H1 (cell line): ENCODE results near the gene ACSL6. TPM values are rescaled to one million over a fixed set of nuclear protein-coding genes. Genes with fewer than 3 reads are reported as not detected.

ENCODE experiments used
- CTCF ChIA-PET: fragments of 300-600 bp; sonication (Branson Sonifier 250); formaldehyde crosslinking; loops from one replicate; lab custom pipeline; 2021; ENCODE audit not compliant: partially characterized antibody; lab: Charles Lee
- POLR2A ChIA-PET: fragments of 300-600 bp; sonication (Branson Sonifier 250); formaldehyde crosslinking; loops from one replicate; lab custom pipeline; 2021; ENCODE audit warnings: inconsistent platforms; ENCODE audit not compliant: partially characterized antibody; lab: Charles Lee
- DNase-seq, 2 experiments: peaks; one replicate each; pipeline versions ENCODE4 v3.0.0 to v3.0.0-alpha.2; 2010 to 2022; ENCODE audit warnings: low spot score in 2 of 2, low read depth in 1 of 2, mixed read lengths in 1 of 2
- FAIRE-seq: peaks from 2 replicates; lab custom pipeline; 2011; peaks lifted over from hg19 to GRCh38; lab: Jason Lieb, UNC
- H2AFZ ChIP-seq: 2 replicates; pipeline ENCODE4 v1.8.1; 2012; ENCODE audit warnings: low read length, inconsistent platforms
- H2AK5ac ChIP-seq: 2 replicates; pipeline ENCODE4 v1.6.1; 2013; ENCODE audit warnings: low read depth, low read length
- H2BK120ac ChIP-seq: replicated peaks from 2 replicates; pipeline ENCODE3; 2013; ENCODE audit warnings: low read depth, low read length, inconsistent platforms
- H2BK12ac ChIP-seq: 2 replicates; pipeline ENCODE4 v1.6.1; 2013; ENCODE audit warnings: low read depth, low read length
- H2BK15ac ChIP-seq: 2 replicates; pipeline ENCODE4 v1.6.1; 2013; ENCODE audit warnings: low read length
- H2BK20ac ChIP-seq: 2 replicates; pipeline ENCODE4 v1.6.1; 2013; ENCODE audit warnings: low read length
- H2BK5ac ChIP-seq: 2 replicates; pipeline ENCODE4 v1.6.1; 2013; ENCODE audit warnings: low read depth, low read length
- H3K14ac ChIP-seq: 2 replicates; pipeline ENCODE4 v1.6.1; 2013; ENCODE audit warnings: inconsistent platforms; ENCODE audit not compliant: insufficient read length
- H3K18ac ChIP-seq: 2 replicates; pipeline ENCODE4 v1.6.1; 2013; ENCODE audit warnings: low read length; ENCODE audit errors: extremely low read depth
- H3K23ac ChIP-seq: 2 replicates; pipeline ENCODE4 v1.6.1; 2013; ENCODE audit warnings: inconsistent platforms; ENCODE audit not compliant: insufficient read length
- H3K23me2 ChIP-seq: 2 replicates; pipeline ENCODE4 v1.6.1; 2013; ENCODE audit warnings: low read depth, low read length
- H3K27ac ChIP-seq: 2 replicates; pipeline ENCODE4 v1.6.1; 2011; ENCODE audit warnings: low read depth, low read length, inconsistent platforms
- H3K27me3 ChIP-seq, 4 experiments: replicated peaks in 1 of 4; 1 replicate in 1 of 4; 2 replicates in 3 of 4; pipeline versions ENCODE4 v1.6.1 to v1.8.1; 2011 to 2013; ENCODE audit warnings: low read length in 3 of 4, mild to moderate bottlenecking in 3 of 4, inconsistent platforms in 2 of 4, mixed read lengths in 2 of 4, moderate library complexity in 1 of 4; ENCODE audit not compliant: control insufficient read depth in 3 of 4, insufficient read depth in 3 of 4; ENCODE audit errors: extremely low read depth in 1 of 4
- H3K36me3 ChIP-seq, 4 experiments: 2 replicates each; pipeline versions ENCODE4 v1.6.1 to v1.8.1; 2011 to 2013; ENCODE audit warnings: mild to moderate bottlenecking in 4 of 4, low read length in 3 of 4, moderate library complexity in 2 of 4, control low read depth in 1 of 4, inconsistent platforms in 1 of 4; ENCODE audit not compliant: insufficient read depth in 4 of 4, control insufficient read depth in 2 of 4
- H3K4ac ChIP-seq: replicated peaks from 2 replicates; pipeline ENCODE3; 2013; ENCODE audit warnings: low read length, low read depth, mixed read lengths, inconsistent platforms; ENCODE audit not compliant: insufficient read length
- H3K4me1 ChIP-seq, 4 experiments: replicated peaks in 1 of 4; 1 replicate in 1 of 4; 2 replicates in 3 of 4; pipeline versions ENCODE4 v1.6.1 to v1.8.1; 2011 to 2013; ENCODE audit warnings: low read length in 3 of 4, inconsistent platforms in 2 of 4, mixed read lengths in 1 of 4; ENCODE audit not compliant: insufficient read depth in 4 of 4, control insufficient read depth in 3 of 4
- H3K4me2 ChIP-seq, 2 experiments: 2 replicates each; pipeline versions ENCODE4 v1.6.1 to v1.8.1; 2011 to 2013; ENCODE audit warnings: low read depth in 2 of 2, low read length in 2 of 2, control low read depth in 1 of 2, inconsistent platforms in 1 of 2, mild to moderate bottlenecking in 1 of 2; ENCODE audit not compliant: insufficient read depth in 1 of 2
- H3K4me3 ChIP-seq, 4 experiments: fragments of 200-600, 300-600 bp in 1 of 4; sonication (generic), shearing (Covaris generic), sonication (Bioruptor Twin) in 1 of 4; 2 replicates each; pipeline versions ENCODE4 v1.5.1 to v1.8.1; 2011 to 2016; ENCODE audit warnings: low read length in 4 of 4, low read depth in 3 of 4, control low read depth in 2 of 4, inconsistent platforms in 2 of 4, mild to moderate bottlenecking in 2 of 4, mixed read lengths in 1 of 4, moderate library complexity in 1 of 4; ENCODE audit not compliant: insufficient read depth in 2 of 4; ENCODE audit errors: extremely low read depth in 1 of 4
- H3K56ac ChIP-seq: replicated peaks from 2 replicates; pipeline ENCODE3; 2013; ENCODE audit warnings: low read depth, mild to moderate bottlenecking, mixed read lengths, low read length, inconsistent platforms; ENCODE audit not compliant: insufficient read length
- H3K79me1 ChIP-seq: 2 replicates; pipeline ENCODE4 v1.6.1; 2013; ENCODE audit warnings: low read depth, low read length, control low read depth
- H3K79me2 ChIP-seq, 2 experiments: 2 replicates each; pipeline versions ENCODE4 v1.6.1 to v1.8.1; 2012 to 2013; ENCODE audit warnings: low read length in 2 of 2, mild to moderate bottlenecking in 2 of 2, inconsistent platforms in 1 of 2; ENCODE audit not compliant: insufficient read depth in 2 of 2, control insufficient read depth in 1 of 2
- H3K9ac ChIP-seq, 4 experiments: replicated peaks in 1 of 4; 1 replicate in 1 of 4; 2 replicates in 3 of 4; pipeline versions ENCODE4 v1.6.1 to v1.8.1; 2011 to 2013; ENCODE audit warnings: low read depth in 3 of 4, low read length in 3 of 4, control low read depth in 2 of 4, mild to moderate bottlenecking in 2 of 4, moderate library complexity in 2 of 4, inconsistent platforms in 1 of 4; ENCODE audit errors: extremely low read depth in 1 of 4
- H3K9me3 ChIP-seq, 2 experiments: 2 replicates each; pipeline versions ENCODE4 v1.6.1 to v1.8.1; 2012 to 2013; ENCODE audit warnings: mild to moderate bottlenecking in 2 of 2, moderate library complexity in 2 of 2, control low read depth in 1 of 2, inconsistent platforms in 1 of 2, low read depth in 1 of 2, low read length in 1 of 2, mixed read lengths in 1 of 2; ENCODE audit not compliant: insufficient read depth in 2 of 2
- H4K20me1 ChIP-seq, 2 experiments: replicated peaks in 1 of 2; 2 replicates each; pipeline versions ENCODE3 to v1.8.1; 2011 to 2013; ENCODE audit warnings: inconsistent platforms in 2 of 2, low read length in 2 of 2, mild to moderate bottlenecking in 1 of 2; ENCODE audit not compliant: insufficient read depth in 2 of 2, control insufficient read depth in 1 of 2
- H4K5ac ChIP-seq: 2 replicates; pipeline ENCODE4 v1.6.1; 2013; ENCODE audit warnings: low read length, low read depth, mixed read lengths, inconsistent platforms; ENCODE audit not compliant: insufficient read length
- H4K8ac ChIP-seq: 2 replicates; pipeline ENCODE4 v1.8.0; 2013; ENCODE audit warnings: mild to moderate bottlenecking, moderate library complexity, low read length, inconsistent platforms; ENCODE audit not compliant: insufficient read depth; ENCODE audit errors: extremely low read depth
- H4K91ac ChIP-seq: replicated peaks from 2 replicates; pipeline ENCODE3; 2013; ENCODE audit warnings: low read length, mixed read lengths, inconsistent platforms; ENCODE audit not compliant: insufficient read length
- BACH1 ChIP-seq: IDR thresholded peaks from 2 replicates; pipeline ENCODE4 v1.6.1; 2012; ENCODE audit warnings: low read length, improper control_type of control experiment
- CBX8 ChIP-seq: fragments of 300-800, 300-1000 bp; sonication (generic); IDR thresholded peaks from 2 replicates; pipeline ENCODE4 v1.7.1; 2016; ENCODE audit warnings: low read depth, low read length, borderline replicate concordance
- EP300 ChIP-seq, 2 experiments: IDR thresholded peaks; 1 replicate in 1 of 2; 2 replicates in 1 of 2; pipeline ENCODE4 v1.6.1; 2011 to 2012; ENCODE audit warnings: low read depth in 2 of 2, low read length in 2 of 2, mild to moderate bottlenecking in 2 of 2, borderline replicate concordance in 1 of 2, inconsistent platforms in 1 of 2, moderate library complexity in 1 of 2
- WGBS, 2 experiments: shearing (Covaris generic) in 1 of 2; methylation state at CpG; one replicate each; pipeline versions ENCODE4 v1.1.6 to v1.1.7; 2013 to 2015; ENCODE audit warnings: low lambda C conversion rate in 2 of 2, mixed read lengths in 2 of 2, inconsistent platforms in 1 of 2, low coverage in 1 of 2, missing lambda C conversion rate in 1 of 2; ENCODE audit not compliant: insufficient replicate concordance in 2 of 2, insufficient coverage in 1 of 2, insufficient read length in 1 of 2; ENCODE audit errors: extremely low coverage in 1 of 2, missing lambda C conversion rate in 1 of 2; 5-methylcytosine and 5-hydroxymethylcytosine counted together
- polyA plus RNA-seq, 7 experiments: library from polyadenylated mRNA; depleted of rRNA in 3 of 7; stranded (reverse) in 5 of 7; unstranded in 2 of 7; fragments of >200 nt in 5 of 7; fragments of 200-250 nt in 2 of 7; gene quantifications; 1 replicate in 5 of 7; 2 replicates in 1 of 7; 4 replicates in 1 of 7; pipeline versions ENCODE4 v1.2.1 to v1.2.3, GENCODE V29; 2011 to 2013; ENCODE audit warnings: missing spikeins in 2 of 7, mixed read lengths in 2 of 7
- total RNA-seq: library from RNA; stranded (reverse); fragmentation: NEBNext Ultra II Directional; extraction: Animal tissue kit (Norgen Biotek cat#: 25700); gene quantifications from 2 replicates; pipeline ENCODE4 v1.2.1, GENCODE V29; 2021

Gene ACSL6
- total and polyA plus RNA-seq, 2 of the 8 experiments (the other 6 are each of a cell fraction or from before 2014, with no cell fraction given) = 2.3 to 2.4 TPM

DNA sequence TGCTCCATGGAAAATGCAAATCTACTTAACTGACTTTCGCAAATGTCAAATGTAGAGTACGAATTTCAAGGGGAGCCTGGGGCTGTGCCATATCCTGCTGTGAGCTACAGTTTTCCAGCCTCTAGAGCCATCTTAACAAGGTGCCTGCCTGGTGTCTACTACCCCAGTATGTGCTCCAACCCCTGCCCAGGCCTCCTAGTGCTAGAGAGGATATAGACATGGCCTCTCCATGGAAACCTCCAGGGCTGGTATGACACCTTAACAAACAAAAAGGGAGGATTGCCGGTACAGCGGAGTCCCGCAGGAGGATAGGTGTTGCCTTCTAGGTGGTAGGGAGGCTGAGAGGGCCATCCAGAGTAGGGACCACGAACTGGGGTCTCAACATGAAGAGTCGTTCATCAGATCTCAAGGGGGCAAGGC, 35.4 kb upstream of the ACSL6 start:
- Histone ChIP-seq H3K9me3 (no peaks in the 10 kb centered on the region), H4K91ac (no peak overlapping the region), H2BK5ac (no peak overlapping the region), H4K8ac (no peak overlapping the region), H3K14ac (no peak overlapping the region), H2BK12ac (no peak overlapping the region), H2BK120ac (no peak overlapping the region), H2AK5ac (no peak overlapping the region), H3K9ac (no peak overlapping the region), H3K27me3 (no peaks in the 10 kb centered on the region), H2BK15ac (no peak overlapping the region), H3K36me3 (no peaks in the 10 kb centered on the region), H3K23me2 (no peaks in the 10 kb centered on the region), H2BK20ac (no peak overlapping the region), H4K20me1 (no peaks in the 10 kb centered on the region), H3K79me1 (no peaks in the 10 kb centered on the region), H3K4ac (no peak overlapping the region), H3K4me1 (peaks cover 0 to 5% (median 1%) of the 10 kb centered on the region in 4 experiments; a peak in 1 of 7 replicates), H3K27ac (no peak overlapping the region), H4K5ac (no peak overlapping the region), H3K4me3 (no peak overlapping the region), H3K4me2 (no peak overlapping the region; a peak in 1 of 4 replicates), H2AFZ (no peak overlapping the region), H3K23ac (no peak overlapping the region), H3K56ac (no peak overlapping the region), H3K18ac (no peak overlapping the region), H3K79me2 (no peaks in the 10 kb centered on the region)
- ChIA-PET POLR2A (no interaction called here), CTCF (no interaction called here)
- DNase-seq = peak in 1 of 2 experiments; percentile 44
- 82% methylated on average over 7 of the region's 7 CpGs; no CpG with 5 or more reads in 1 of the 2 experiments for WGBS, 2 experiments
- no peak for FAIRE-seq
- TF ChIP-seq CBX8 (no peak), BACH1 (no peak), EP300 (IDR thresholded peaks at IDR 0.05; ENCODE audit: borderline replicate concordance in 1 of 2, low read depth in 2 of 2, low read length in 2 of 2) (no peak)
